SU-DHL-6 (cell line): ENCODE data around the gene CNDP1.

Experiments used
- H2AFZ ChIP-seq: fragments of 200-600 bp; sonication (generic); 2 replicates; pipeline ENCODE4 v1.6.1; 2014; ENCODE audit warnings: low read depth, mild to moderate bottlenecking, moderate library complexity, mixed read lengths, antibody characterized with exemption, low read length; ENCODE audit not compliant: severe bottlenecking
- H3F3A ChIP-seq: fragments of 200-600 bp; shearing (Covaris generic); 2 replicates; pipeline ENCODE4 v1.6.0; 2016; ENCODE audit warnings: antibody characterized with exemption, mild to moderate bottlenecking; ENCODE audit not compliant: insufficient read depth
- H3K27ac ChIP-seq: fragments of 200-600 bp; sonication (generic); 2 replicates; pipeline ENCODE4 v1.5.1; 2016; ENCODE audit warnings: low read depth, mild to moderate bottlenecking, low read length, moderate library complexity, mixed read lengths
- H3K27me3 ChIP-seq: fragments of 200-600 bp; sonication (generic), shearing (Covaris generic); 2 replicates; pipeline ENCODE4 v1.6.0; 2014; ENCODE audit warnings: mild to moderate bottlenecking, low read length
- H3K36me3 ChIP-seq: fragments of 200-600 bp; sonication (generic); 2 replicates; pipeline ENCODE4 v1.6.1; 2014; ENCODE audit warnings: mild to moderate bottlenecking, low read length, mixed read lengths
- H3K4me2 ChIP-seq: fragments of 300-600, 200-600 bp; shearing (Covaris generic), sonication (generic); 2 replicates; pipeline ENCODE4 v1.6.0; 2014; ENCODE audit warnings: low read length, low read depth, mild to moderate bottlenecking; ENCODE audit not compliant: poor library complexity, severe bottlenecking
- H3K4me3 ChIP-seq: fragments of 200-600 bp; sonication (generic); 2 replicates; pipeline ENCODE4 v1.5.1; 2014; ENCODE audit warnings: antibody characterized with exemption, low read length, mild to moderate bottlenecking, mixed read lengths; ENCODE audit not compliant: insufficient read depth, poor library complexity, severe bottlenecking
- H3K79me2 ChIP-seq: fragments of 200-600 bp; sonication (generic); 2 replicates; pipeline ENCODE4 v1.6.1; 2014; ENCODE audit warnings: mild to moderate bottlenecking, low read length, moderate library complexity; ENCODE audit not compliant: insufficient read depth
- H3K9ac ChIP-seq: fragments of 200-600 bp; sonication (generic); 2 replicates; pipeline ENCODE4 v1.7.0; 2014; ENCODE audit warnings: mild to moderate bottlenecking, low read length
- H3K9me2 ChIP-seq: fragments of 200-600 bp; sonication (generic); replicated peaks from 2 replicates; pipeline ENCODE4 v1.6.1; 2014; ENCODE audit warnings: low read length; ENCODE audit not compliant: insufficient read depth
- H3K9me3 ChIP-seq: fragments of 200-600 bp; sonication (generic); 2 replicates; pipeline ENCODE4 v1.6.1; 2014; ENCODE audit warnings: low read length, mixed read lengths; ENCODE audit not compliant: insufficient read depth
- H4K20me1 ChIP-seq: fragments of 200-600 bp; sonication (generic); 2 replicates; pipeline ENCODE4 v1.6.1; 2014; ENCODE audit warnings: low read depth, mild to moderate bottlenecking, antibody characterized with exemption, low read length, moderate library complexity, mixed read lengths
- CTCF ChIP-seq: fragments of 200-600 bp; sonication (generic); IDR thresholded peaks from one replicate; pipeline ENCODE4 v1.5.1; 2017; ENCODE audit warnings: antibody characterized with exemption, mild to moderate bottlenecking, low read length, moderate library complexity; ENCODE audit not compliant: insufficient read depth, poor library complexity, severe bottlenecking
- EZH2phosphoT487 ChIP-seq: fragments of 200-600 bp; sonication (generic), shearing (Covaris generic); conservative IDR thresholded peaks from 2 replicates; pipeline ENCODE4 v1.6.1; 2018; ENCODE audit warnings: mild to moderate bottlenecking, antibody characterized with exemption, low read length, moderate library complexity, mixed read lengths

The CNDP1 gene

DNA sequence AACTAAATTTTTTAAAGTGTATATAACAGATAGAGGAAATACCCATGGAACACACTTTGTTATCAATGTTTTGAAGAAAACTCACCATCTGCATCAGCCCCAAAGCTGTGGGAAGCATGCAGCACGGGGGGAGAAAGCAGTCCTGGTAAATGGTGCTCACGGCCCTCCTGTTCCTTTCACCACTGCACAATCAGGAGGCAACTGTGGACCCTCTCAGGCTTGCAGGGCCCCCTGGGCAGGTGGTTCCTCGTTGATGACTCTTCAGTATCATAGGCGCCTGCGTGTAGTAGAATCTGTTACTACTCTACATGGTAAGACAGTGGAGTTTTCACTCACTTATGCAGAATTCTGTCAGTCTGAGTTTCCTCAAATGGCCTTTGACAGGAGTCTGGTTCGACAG lies 4.9 kb upstream of the CNDP1 start:
- Histone ChIP-seq H3K36me3 (no peaks in the 10 kb centered on the region), H3K27ac (no peak overlapping the region), H3K9me2 (no peaks in the 10 kb centered on the region), H3K4me3 (no peak overlapping the region), H3F3A (no peaks in the 10 kb centered on the region), H3K27me3 (no peaks in the 10 kb centered on the region), H3K79me2 (no peaks in the 10 kb centered on the region), H3K9ac (no peak overlapping the region), H4K20me1 (no peaks in the 10 kb centered on the region), H2AFZ (no peak overlapping the region), H3K9me3 (no peaks in the 10 kb centered on the region), H3K4me2 (no peak overlapping the region)
- no peak for TF ChIP-seq CTCF
- TF ChIP-seq EZH2phosphoT487, result no peak

DNA sequence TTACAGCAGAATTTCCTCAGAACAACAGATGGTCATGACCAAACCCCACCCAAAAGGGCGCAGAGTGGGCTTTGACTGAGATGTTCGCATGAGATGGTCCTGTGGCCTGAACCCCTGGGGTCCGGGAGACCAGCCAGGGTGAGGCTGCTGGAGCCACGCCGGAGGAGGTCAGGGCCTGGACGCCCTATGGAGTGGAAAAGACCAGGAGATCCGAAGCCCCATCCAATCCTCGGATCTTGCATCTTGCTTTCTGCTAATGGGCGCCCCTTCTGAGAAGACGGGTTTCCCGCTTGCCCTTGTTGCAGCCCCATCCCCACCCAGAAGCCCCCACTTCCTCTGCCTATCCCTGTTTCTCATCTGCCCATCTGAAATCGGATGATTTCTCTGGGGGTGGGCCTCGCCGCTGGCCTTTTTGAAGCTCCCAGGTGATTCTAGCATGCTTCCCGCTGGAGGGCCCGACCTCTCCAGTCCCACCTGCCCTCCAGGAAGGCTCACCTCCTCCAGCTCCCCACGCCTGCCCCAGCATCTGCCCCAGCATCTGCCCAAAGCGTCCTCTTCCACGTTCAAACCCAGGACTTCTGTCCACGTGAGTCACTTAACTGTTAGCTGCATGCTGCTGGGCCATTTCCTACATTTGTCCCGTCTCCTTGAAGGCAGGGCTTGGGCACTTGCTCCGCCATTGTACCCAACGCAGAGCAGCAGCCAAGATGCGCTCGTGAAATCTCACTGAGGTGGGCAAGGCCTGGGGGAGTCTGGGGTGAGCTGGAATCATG lies 4.3 kb upstream of the CNDP1 start:
- Histone ChIP-seq H2AFZ (no peak overlapping the region), H3K4me2 (no peak overlapping the region), H3K4me3 (no peak overlapping the region), H3K36me3 (no peaks in the 10 kb centered on the region), H3K27ac (no peak overlapping the region), H4K20me1 (no peaks in the 10 kb centered on the region), H3F3A (no peaks in the 10 kb centered on the region), H3K9me2 (no peaks in the 10 kb centered on the region), H3K9ac (no peak overlapping the region), H3K27me3 (no peaks in the 10 kb centered on the region), H3K9me3 (no peaks in the 10 kb centered on the region), H3K79me2 (no peaks in the 10 kb centered on the region)
- TF ChIP-seq CTCF (no peak), EZH2phosphoT487 (no peak)

DNA sequence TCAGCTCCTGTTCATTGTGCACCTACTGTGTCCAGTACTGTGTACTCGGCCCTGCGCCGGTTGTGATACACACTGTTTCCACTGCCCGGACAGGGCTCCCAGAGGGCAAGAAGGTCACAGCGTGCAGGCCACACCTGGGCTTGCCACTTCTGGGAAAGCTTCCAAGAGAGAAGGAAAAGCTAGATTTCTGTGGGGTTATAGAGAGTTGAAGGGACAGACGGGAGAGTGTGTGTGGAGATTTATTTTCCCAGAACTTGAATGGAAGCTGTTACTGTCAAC lies 3.8 kb upstream of the CNDP1 start:
- no peaks in the 10 kb centered on the region for H3K27me3 ChIP-seq
- H3K4me2 ChIP-seq, result no peak overlapping the region
- no peaks in the 10 kb centered on the region for H3K9me2 ChIP-seq
- H3K36me3 ChIP-seq, result no peaks in the 10 kb centered on the region
- TF ChIP-seq CTCF (no peak), EZH2phosphoT487 (no peak)
- H3K9ac ChIP-seq, result no peak overlapping the region
- H4K20me1 ChIP-seq, result no peaks in the 10 kb centered on the region
- H2AFZ ChIP-seq, result no peak overlapping the region
- no peaks in the 10 kb centered on the region for H3K79me2 ChIP-seq
- H3F3A ChIP-seq, result no peaks in the 10 kb centered on the region
- H3K9me3 ChIP-seq, result no peaks in the 10 kb centered on the region
- no peak overlapping the region for H3K27ac ChIP-seq
- H3K4me3 ChIP-seq, result no peak overlapping the region
